Measurements from ENCODE around the gene KLHL35.
"Not testable (repeated sequence)": the region's sequence is repeated elsewhere in the genome, so short reads cannot be mapped to it uniquely, and the experiment has no call there.

KLHL35 gene

GRCh38 chr11:75422248-75423231, 10.5 kb downstream of the KLHL35 start:
- DNase-seq, result peak; percentile 97

DNA sequence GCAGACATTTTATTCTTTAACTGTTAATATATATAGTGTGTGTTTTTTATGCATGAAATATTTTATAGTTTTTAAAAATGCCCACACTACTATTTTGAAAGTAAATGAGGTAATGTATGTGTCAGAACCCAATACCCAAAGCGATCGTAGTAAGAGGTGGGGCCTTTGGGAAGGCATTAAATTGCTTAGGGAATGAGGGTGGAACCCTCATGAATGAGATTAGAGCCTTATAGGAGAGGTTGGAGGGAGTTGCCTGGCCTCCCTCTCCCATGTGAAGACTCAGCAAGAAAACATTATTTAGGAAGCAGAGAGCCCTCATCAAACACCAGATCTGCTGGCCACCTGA, 11.1 kb downstream of the KLHL35 start:
- no peak for DNase-seq

- DNase-seq, result peak; percentile 58
Measured at GRCh38 chr11:75421035-75421602, 11.9 kb downstream of the KLHL35 start.

GRCh38 chr11:75420224-75421034, 12.6 kb downstream of the KLHL35 start:
- DNase-seq, result peak; percentile 51

DNA sequence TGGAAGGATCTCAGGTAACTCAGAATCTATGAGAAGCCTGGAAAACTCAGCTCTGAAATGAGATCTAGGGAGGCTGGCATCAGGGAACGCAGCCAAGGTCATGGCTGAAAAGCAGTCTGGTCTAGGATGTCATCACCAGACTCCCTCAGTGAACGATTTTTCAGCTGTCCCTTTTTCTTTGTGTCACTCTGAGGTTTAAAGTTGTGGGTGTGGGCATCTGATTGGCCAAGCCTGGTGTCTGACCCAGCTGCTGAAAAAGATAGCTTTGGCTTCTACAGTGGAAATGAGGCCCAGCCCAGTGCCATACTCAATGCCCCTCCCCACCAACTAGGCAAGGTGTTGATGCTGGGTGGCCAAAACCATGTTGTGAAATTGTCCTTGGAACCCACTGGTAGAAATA, 19.1 kb downstream of the KLHL35 start:
- DNase-seq, result no peak

DNA sequence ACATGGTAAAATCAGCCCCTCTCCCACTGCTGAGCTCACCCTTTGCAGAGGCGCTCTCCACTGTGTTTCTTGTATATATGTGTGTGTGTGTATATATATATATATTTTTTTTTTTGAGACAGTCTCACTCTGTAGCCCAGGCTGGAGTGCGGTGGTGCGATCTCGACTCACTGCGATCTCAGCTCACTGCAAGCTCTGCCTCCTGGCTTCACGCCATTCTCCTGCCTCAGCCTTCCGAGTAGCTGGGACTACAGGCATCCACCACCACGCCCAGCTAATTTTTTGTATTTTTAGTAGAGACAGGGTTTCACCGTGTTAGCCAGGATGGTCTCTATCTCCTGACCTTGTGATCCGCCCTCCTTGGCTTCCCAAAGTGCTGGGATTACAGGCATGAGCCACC, 19.9 kb downstream of the KLHL35 start:
- not testable (repeated sequence) for DNase-seq

DNA sequence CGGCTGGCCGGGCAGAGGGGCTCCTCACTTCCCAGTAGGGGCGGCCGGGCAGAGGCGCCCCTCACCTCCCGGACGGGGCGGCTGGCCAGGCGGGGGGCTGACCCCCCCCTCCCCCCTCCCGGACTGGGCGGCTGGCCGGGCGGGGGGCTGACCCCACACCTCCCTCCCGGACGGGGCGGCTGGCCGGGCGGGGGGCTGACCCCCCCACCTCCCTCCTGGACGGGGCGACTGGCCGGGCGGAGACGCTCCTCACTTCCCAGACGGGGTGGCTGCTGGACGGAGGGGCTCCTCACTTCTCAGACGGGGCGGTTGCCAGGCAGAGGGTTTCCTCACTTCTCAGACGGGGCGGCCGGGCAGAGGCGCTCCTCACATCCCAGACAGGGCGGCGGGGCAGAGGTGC, 23.0 kb downstream of the KLHL35 start:
- DNase-seq, result not testable (repeated sequence)

GRCh38 chr11:75408957-75409219, 24.1 kb downstream of the KLHL35 start:
- DNase-seq, result no peak

GRCh38 chr11:75406338-75406777, 26.6 kb downstream of the KLHL35 start:
- DNase-seq, result peak; percentile 85

DNA sequence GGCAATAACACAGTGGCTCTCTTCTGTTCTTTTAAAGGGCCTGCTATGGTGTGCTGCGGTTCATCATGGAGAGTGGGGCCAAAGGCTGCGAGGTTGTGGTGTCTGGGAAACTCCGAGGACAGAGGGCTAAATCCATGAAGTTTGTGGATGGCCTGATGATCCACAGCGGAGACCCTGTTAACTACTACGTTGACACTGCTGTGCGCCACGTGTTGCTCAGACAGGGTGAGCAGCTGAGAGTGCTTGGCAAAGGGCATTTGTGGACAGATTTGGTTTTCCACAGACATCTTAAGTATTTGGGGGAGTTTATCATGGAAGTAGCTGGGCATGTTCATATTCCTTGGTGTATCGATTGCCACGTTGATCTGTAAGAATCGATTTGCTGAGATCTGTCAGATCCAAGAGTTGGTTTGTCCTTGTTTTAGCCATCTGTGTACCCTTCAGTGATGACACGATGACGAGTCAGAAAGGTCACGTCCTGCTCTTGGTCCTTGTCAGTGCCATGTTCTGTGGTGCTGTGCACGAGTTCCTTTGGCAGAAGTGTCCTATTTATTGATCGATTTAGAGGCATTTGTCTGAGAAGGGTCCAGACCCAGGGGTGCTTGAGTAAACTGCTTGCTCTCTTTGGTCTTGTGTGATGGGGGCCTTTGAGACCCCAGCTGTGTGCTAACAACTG, 28.9 kb downstream of the KLHL35 start:
- no peak for DNase-seq

- DNase-seq, result no peak
Measured at GRCh38 chr11:75403037-75403436, 30.0 kb downstream of the KLHL35 start.

DNA sequence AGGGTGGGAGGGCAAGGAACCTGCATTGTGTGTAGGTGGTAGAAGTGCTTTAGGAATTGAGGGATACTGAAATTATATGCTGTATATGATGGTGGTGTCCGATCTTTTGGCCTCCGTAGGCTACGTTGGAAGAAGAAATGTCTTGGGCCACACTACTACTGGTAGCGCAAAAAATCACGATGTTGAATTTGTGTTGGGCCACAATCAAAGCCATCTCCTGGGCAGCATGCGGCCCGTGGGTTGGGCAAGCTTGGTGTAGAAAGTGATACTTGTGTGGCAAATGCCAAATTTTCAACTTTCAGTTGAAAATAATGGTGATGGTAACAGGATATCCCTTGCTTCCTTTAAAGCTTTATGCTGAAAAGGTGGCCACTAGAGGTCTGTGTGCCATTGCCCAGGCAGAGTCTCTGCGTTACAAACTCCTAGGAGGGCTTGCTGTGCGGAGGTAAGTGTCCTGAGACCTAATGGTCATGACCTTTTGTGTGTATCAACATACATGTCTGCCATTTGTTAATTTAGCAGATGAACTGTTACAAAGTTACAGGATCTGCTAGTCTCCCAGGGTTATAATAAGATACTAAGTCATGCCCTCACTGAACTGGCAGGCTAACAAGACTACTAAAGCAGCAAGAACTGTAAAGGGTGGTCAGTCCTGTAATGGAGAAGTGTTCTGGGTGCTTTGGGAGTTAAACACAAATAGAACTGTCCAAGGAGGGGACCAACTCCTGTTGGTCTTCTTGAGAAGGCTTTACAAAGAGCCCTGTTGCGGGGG, 30.8 kb downstream of the KLHL35 start:
- no peak for DNase-seq

- peak; percentile 70 for DNase-seq
Measured at GRCh38 chr11:75400146-75400865, 32.7 kb downstream of the KLHL35 start.

- DNase-seq, result peak; percentile 99
Measured at GRCh38 chr11:75399344-75400145, 33.5 kb downstream of the KLHL35 start, which contains the start of gene RPS3. Gene RPS3 (plus strand): TSS chr11:75399518. CDS start chr11:75399548, 30 bp downstream.

GRCh38 chr11:75398906-75399305, 34.1 kb downstream of the KLHL35 start:
- no peak for DNase-seq

DNA sequence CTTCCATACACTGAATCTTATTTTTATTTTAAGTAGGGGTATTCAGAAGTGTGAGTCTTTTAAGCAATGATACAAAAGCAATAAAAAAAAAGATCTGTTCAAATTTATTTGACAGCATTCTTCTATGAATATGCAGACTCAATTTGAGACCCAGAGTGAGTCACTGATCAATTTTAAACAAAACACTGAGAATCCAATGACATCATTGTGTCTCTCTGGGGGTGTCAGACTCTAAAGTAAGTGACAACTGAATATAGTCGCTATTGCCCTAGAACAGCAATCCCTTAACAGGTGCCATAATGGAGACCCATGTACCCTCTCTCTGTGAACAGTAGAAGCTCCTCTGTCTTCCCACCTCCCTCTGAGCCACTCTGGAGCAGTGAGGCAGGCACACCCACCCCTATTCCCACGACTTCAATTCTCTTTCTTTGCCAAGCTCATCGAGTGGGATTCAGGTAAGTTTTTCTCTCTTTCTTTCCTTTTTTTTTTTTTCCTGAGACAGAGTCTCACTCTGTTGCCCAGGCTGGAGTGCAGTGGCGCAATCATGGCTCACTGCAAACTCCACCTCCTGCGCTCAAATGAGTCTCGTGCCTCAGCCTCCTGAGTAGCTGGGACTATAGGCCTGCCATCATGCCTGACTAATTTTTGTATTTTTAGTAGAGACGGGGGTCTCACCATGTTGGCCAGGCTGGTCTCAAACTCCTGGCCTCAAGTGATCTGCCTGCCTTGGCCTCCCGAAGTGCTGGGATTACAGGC, 38.7 kb downstream of the KLHL35 start:
- DNase-seq, result no peak

DNA sequence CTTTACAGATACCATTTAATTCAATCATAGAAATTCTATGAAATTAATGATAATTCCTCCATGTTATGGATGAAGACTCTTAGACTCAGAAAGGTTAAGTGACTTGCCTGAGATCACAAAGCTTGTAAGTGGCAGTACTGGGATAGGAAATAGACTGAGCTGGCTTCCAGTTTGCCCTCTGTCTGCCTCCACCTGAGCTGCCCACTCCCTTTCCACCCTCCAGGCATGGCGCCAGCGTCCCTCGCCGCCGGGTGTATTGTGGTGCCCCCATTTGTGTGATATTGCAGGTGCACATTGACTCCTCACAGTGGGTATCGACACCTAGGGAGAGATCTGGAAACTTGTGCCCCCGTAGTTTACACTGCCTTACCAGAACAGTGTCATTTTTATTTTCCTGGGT, 43.1 kb downstream of the KLHL35 start:
- no peak for DNase-seq

GRCh38 chr11:75389276-75389605, 43.8 kb downstream of the KLHL35 start:
- no peak for DNase-seq

- DNase-seq, result peak; percentile 97
Measured at GRCh38 chr11:75388386-75389275, 44.4 kb downstream of the KLHL35 start.
